CD4-positive, alpha-beta T cell treated with Interferon gamma for 1 hour (primary cell): ENCODE data around the gene DAPK2.
"Not testable (repeated sequence)": the region's sequence is repeated elsewhere in the genome, so short reads cannot be mapped to it uniquely, and the experiment has no call there.

Experiments
- DNase-seq: peaks from one replicate; pipeline ENCODE4 v3.0.0-alpha.2; 2020

The DAPK2 gene

GRCh38 chr15:64046421-64047153 is at the start of gene DAPK2:
Gene DAPK2 (minus strand): TSS chr15:64046485. CDS start chr15:64040261, 6,224 bp downstream.
- peak; percentile 54 for DNase-seq

DNA sequence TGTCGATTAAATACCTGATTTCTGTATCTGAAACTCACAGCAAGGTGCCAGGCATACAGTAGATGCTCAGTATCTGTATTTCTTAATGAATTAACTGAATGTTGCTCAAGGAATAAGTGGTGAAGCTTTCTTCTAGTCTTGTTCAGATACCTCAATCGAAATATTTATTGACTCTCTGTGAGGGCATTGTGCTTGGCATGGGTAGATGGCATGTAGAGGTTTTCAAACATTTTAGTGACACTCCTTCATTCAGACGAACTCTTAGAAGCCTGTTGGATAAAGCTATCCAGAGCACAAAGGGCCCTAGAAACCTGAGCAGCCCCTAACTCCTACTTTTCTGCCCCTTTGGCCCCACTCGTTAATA is 49.1 kb upstream of the DAPK2 start:
- no peak for DNase-seq

GRCh38 chr15:64093627-64094417 is 47.5 kb upstream of the DAPK2 start, which contains the start of gene CIAO2A:
Gene CIAO2A (minus strand): TSS chr15:64093838. CDS start chr15:64093768, 70 bp downstream.
- DNase-seq = peak; percentile 95

DNA sequence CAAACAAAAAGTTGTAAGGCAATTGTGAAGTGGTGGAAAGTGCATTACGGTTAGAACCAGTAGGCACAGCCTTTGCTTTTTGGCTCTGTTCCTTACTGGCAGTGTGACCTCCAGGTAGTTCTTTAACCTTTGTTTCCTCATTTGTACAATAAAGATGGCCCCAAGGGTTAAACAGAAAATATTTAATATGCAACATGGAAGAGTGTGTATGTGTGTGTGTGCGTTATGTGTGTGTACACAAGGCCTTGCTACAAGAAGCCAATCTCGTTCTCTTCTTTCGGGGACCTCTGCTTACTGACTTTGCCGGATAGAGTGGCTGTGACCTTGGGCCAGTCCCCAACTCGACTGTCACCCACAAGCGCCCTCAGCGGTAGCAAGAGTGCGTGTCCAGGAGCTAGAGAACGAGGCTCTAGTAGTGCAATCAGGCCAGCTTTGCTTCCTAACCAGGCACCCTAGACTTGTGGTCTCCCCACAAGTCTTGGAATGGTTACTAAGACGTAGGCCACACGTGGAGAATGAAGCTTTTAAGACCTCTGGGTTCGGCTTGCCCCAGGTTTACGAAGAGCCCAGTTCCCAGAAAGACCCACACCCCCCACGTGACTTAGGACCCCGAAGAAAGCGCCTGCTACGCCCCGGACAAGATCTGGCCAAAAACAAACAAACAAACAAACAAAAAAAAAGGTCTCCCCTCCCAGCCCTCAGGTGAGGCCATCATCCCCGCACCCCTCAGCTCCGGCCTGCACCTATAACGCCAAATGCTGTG is 46.8 kb upstream of the DAPK2 start:
- DNase-seq = peak; percentile 34

- DNase-seq = no peak
Measured at GRCh38 chr15:64092075-64092820, 46.0 kb upstream of the DAPK2 start.

DNA sequence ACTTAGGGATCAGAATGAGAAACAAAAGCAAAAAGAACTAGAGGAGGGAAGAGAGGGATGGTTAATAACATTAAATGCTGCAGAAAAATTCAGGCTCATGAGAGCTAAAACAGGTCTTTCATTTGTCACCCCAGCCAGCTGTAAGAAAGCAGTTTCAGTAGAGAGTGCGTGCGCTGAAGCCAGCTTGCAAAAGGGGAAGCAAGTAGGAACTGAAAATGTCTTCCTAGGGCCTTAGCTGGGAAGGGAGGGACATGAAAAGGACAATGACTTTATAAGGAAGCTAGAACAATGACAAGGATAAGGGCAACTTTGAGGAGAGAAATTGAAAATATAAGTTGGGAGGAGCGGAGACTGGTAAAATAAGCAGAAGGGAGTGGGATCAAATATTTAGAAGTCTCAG is 44.2 kb upstream of the DAPK2 start:
- DNase-seq = peak; percentile 42

DNA sequence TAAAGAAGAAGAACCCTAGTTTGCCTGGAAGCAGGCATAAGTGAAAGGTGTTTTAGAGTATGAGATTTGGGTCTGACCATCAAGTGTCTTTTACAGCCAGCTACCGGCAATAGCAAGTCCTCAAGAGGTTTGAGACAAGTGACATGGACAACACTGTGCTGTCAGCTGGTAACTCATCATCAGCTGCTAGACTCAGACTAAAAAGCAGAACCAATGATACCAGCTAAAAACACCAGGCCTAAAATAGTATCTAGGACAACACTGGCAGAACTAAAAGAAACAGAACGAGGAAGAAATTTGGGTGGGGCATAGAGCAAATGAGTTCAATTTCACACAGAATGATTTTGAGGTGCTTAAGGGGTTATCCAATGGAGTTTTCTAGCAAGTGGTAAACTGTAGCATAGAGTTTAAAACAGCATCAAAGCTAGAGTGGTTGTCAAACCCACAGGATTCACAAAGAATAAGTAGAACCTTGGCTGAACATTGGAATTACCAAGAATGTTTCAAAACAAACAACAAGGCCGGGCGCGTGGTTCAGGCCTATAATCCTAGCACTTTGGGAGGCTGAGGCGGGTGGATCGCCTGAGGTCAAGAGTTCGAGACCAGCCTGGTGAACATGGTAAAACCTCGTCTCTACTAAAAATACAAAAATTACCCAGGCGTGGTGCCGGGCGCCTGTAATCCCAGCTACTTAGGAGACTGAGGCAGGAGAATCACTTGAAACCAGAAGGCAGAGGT is 43.4 kb upstream of the DAPK2 start:
- peak; percentile 36 for DNase-seq

DNA sequence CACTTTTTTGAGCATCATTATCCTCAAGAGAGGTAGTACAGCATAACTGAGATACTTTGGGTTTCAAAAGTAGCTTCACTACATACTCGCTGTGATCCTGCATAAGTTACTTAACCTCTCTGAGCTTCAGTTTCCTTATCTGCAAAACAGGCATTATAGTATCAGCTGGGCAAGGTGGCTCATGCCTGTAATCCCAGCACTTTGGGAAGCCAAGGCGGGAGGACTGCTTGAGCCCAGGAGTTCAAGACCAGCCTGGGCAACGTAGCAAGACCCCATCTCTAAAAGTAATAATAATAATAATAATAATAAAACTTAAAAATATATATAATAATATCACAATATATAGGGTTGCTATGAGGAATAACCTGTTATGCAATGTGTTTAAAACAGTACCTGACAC is 36.5 kb upstream of the DAPK2 start:
- DNase-seq = no peak

DNA sequence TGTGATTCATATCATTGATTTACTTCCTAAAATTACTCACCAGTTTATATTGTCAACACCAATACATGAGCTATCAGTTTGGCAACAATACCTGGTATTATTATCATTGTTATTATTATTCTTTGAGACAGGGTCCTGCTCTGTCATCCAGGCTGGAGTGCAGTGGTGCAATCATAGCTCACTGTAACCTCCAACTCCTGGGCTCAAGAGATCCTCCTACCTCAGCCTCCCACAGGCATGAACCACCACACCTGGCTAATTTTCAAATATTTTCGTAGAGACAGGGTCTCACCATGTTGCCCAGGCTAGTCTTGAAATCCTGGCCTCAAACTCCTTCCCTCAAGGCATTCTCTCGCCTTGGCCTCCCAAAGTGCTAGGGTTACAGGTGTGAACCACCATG is 27.2 kb upstream of the DAPK2 start:
- DNase-seq = not testable (repeated sequence)

DNA sequence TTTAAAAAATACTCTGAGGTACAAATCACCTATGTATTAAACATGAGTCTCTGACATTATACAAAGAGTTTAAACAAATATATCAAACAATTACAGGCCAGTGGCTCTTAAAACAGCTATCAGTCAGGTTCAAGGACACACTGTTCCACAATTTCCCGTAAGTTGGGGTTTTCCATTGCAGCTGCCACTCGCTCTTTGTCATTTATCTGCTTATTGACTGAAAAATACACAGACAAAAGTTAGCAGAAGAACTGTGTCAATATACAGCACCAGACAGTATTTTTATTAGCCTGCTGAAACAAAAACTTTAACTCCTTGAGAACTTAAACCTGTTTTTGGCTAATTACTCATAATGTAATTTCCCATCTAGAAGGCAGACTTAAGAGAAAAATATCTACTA is 26.5 kb upstream of the DAPK2 start:
- no peak for DNase-seq

DNA sequence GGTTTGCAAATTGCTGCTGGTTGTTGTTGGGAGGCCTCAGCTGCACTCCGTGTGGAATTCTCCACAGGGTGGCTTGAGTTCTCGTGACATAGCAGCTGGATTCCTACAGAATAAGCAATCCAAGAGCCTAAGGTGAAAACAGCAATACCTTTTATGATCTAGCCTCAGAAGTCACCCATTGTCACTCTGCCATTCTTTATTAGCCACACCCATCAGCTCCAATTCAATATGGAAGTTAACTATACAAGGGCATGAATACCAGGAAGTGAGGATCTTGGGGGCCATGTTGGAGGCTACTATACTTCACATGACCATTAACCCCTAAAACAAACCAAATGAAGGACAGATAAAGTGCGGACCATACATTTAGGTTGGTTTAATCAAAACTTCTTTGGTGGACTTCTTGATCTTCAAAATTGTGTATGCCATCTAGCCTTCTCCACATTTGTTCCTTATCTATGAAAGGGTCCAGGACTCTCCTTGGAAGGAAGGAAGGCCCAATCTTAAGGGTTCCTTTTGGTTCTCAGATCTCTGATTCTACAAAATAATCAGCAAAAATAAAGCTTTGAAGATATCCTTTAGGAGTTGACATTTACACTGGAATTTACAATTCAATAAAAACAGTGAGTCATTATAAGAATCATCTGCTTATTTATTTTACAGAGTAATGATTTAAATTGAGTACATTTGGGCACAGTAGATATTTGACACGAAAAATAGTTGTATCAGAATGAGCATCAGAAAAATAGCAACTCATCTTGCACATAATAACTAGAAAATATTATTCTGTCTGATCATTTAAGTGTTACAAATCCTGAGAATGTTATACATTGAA is 25.9 kb upstream of the DAPK2 start:
- DNase-seq = no peak

GRCh38 chr15:64070965-64071851 is 24.9 kb upstream of the DAPK2 start:
- no peak for DNase-seq

- no peak for DNase-seq
Measured at GRCh38 chr15:64070106-64070505, 23.8 kb upstream of the DAPK2 start.

DNA sequence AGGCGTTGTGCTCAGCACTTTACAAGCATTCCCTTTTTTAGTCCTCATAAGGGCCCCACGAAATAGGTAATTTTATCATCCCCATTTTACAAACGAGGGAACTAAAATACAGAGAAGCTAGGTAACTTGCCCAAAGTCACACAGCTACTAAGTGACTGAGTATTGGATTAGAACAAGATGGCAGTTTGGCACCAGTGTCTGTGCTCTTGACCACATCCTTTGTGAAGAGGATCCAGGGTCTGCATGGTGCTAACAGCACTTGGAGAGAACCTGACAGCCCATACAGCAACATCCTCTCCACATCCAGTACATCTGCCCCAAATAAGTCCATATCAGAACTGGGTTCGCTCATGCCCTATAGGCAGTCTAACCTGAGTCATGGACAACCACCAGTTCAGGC is 21.8 kb upstream of the DAPK2 start:
- DNase-seq = no peak

DNA sequence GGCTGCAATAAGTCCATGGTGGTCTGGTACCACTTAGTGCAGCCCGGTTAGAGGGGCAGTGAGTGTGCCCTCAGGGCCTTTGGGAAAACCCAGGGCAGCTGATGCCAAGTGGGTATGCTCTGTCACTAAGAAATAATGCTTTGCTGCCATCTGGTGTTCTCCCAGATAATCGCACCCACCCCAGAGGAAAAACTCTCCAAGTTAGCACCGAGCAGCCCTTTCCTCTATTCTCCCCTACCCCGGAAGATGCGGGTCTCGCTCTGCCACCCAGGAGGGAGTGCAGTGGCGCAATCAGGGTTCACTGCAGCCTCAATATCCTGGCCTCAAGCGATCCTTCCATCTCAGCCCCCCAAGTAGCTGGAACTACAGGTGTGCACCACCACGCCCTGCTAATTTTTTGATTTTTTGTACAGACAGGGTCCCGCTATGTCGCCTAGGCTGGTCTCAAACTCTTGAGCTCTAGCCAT is 21.3 kb upstream of the DAPK2 start:
- peak; percentile 58 for DNase-seq

DNA sequence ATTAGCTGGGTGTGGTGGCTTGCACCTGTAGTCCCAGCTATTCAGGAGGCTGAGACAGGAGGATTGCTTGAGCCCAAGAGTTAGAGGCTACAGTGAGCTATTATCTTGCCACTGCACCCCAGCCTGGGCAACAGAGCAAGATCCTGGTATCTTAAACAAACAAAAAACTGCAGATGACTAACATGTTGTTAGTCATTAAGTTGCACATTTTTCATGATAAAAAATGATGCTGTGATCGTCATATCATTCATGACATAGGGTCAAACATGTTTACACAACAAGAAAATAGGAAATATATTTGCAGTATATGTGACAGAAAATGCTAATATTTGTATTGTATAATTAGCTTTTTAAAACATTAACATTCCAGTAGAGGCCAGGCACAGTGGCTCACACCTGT is 20.2 kb upstream of the DAPK2 start:
- DNase-seq = no peak

GRCh38 chr15:64060716-64061115 is 14.4 kb upstream of the DAPK2 start:
- no peak for DNase-seq

GRCh38 chr15:64059104-64059503 is 12.8 kb upstream of the DAPK2 start:
- not testable (repeated sequence) for DNase-seq

DNA sequence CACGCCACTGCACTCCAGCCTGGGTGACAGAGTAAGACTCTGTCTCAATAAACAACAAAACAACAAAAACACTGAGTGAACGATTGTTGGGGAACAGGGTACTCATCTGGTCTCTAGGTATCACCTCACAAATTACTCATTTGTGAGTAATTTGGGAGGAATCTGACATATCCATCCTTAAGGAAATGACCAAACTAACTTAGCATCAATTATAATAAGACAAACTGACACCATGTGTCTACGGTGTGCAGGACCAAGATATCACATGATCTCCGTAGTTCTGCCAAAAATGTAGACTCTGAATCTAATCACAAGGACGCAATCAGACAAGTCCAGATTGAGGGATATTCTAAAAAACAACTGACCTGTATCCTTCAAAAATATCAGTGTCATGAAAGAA is 12.0 kb upstream of the DAPK2 start:
- DNase-seq = no peak

DNA sequence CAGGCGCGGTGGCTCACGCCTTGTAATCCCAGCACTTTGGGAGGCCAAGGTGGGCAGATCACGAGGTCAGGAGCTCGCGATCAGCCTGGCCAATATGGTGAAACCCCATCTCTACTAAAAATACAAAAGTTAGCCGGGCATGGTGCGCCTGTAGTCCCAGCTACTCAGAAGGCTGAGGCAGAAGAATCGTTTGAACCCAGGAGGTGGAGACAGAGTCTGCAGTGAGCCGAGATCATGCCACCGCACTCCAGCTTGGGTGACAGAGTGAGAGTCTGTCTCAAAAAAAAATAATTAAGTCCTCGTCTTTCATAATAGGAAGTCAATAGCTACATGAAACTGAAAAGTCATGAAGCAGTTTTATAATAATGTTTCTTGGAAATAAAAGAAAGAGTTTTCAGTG is 7.4 kb upstream of the DAPK2 start:
- not testable (repeated sequence) for DNase-seq
